Measurements from ENCODE around the gene PDZD4.

- TF ChIP-seq CTCF (IDR thresholded peaks at IDR 0.05) (no peak), POLR2A (IDR thresholded peaks at IDR 0.05) (no peak), POLR2AphosphoS5 (IDR thresholded peaks at IDR 0.05) (no peak), EP300 (IDR thresholded peaks at IDR 0.05) (no peak)
Measured at GRCh38 chrX:153861733-153862310, 31.5 kb upstream of the PDZD4 start.

Data from stomach (tissue), 4 donors.